Neural progenitor cell (in vitro differentiated cells): Measurements from ENCODE around the gene TNFRSF9. TPM values are rescaled to one million over a fixed set of nuclear protein-coding genes. Genes with fewer than 3 reads are reported as not detected.

Experiments
- DNase-seq: peaks from one replicate; pipeline ENCODE4 v3.0.0-alpha.2; 2016; ENCODE audit warnings: low spot score
- H2AFZ ChIP-seq: fragments of 200-600 bp; sonication (generic); replicated peaks from 2 replicates; pipeline ENCODE4 v1.6.1; 2016; ENCODE audit warnings: antibody characterized with exemption
- H3F3A ChIP-seq: fragments of 200-600 bp; sonication (generic); 2 replicates; pipeline ENCODE4 v1.6.1; 2016; ENCODE audit warnings: antibody characterized with exemption, low read depth
- H3K27ac ChIP-seq: fragments of 200-600 bp; sonication (generic); 2 replicates; pipeline ENCODE4 v1.5.1; 2016; ENCODE audit warnings: mild to moderate bottlenecking
- H3K27me3 ChIP-seq: fragments of 200-600 bp; sonication (generic); 2 replicates; pipeline ENCODE4 v1.6.1; 2016; ENCODE audit warnings: mild to moderate bottlenecking, moderate library complexity
- H3K36me3 ChIP-seq: fragments of 200-600 bp; sonication (generic); 2 replicates; pipeline ENCODE4 v1.5.1; 2016
- H3K4me1 ChIP-seq: fragments of 200-600 bp; sonication (generic); 2 replicates; pipeline ENCODE4 v1.6.1; 2016; ENCODE audit warnings: mixed run types
- H3K4me2 ChIP-seq: fragments of 200-600 bp; sonication (generic); 2 replicates; pipeline ENCODE4 v1.6.1; 2016
- H3K4me3 ChIP-seq: fragments of 200-600 bp; sonication (generic); 2 replicates; pipeline ENCODE4 v1.5.1; 2016
- H3K79me2 ChIP-seq: fragments of 200-600 bp; sonication (generic); 2 replicates; pipeline ENCODE4 v1.6.1; 2016; ENCODE audit warnings: low read depth
- H3K9ac ChIP-seq: fragments of 200-600 bp; sonication (generic); 2 replicates; pipeline ENCODE4 v1.6.1; 2016
- H3K9me3 ChIP-seq: fragments of 200-600 bp; sonication (generic); 2 replicates; pipeline ENCODE4 v1.5.1; 2016; ENCODE audit warnings: low read depth
- H4K20me1 ChIP-seq: fragments of 200-600 bp; sonication (generic); 2 replicates; pipeline ENCODE4 v1.6.1; 2016; ENCODE audit warnings: low read depth
- H3K27ac Mint-ChIP-seq: 3 replicates; pipeline ENCODE4 v1.8.0; 2021; ENCODE audit warnings: mixed read lengths
- H3K27me3 Mint-ChIP-seq: 2 replicates; pipeline ENCODE4 v1.8.0; 2022; ENCODE audit warnings: low read depth, mild to moderate bottlenecking, inconsistent platforms, moderate library complexity, mixed read lengths; ENCODE audit not compliant: insufficient read depth
- H3K36me3 Mint-ChIP-seq: 3 replicates; pipeline ENCODE4 v1.8.0; 2021; ENCODE audit warnings: mixed read lengths
- H3K4me1 Mint-ChIP-seq: 3 replicates; pipeline ENCODE4 v1.8.0; 2021; ENCODE audit warnings: mixed read lengths
- H3K4me3 Mint-ChIP-seq: 3 replicates; pipeline ENCODE4 v1.8.0; 2021; ENCODE audit warnings: mild to moderate bottlenecking, moderate library complexity, mixed read lengths
- H3K9me3 Mint-ChIP-seq: 3 replicates; pipeline ENCODE4 v1.8.0; 2020; ENCODE audit warnings: mixed read lengths
- CTCF ChIP-seq: fragments of 200-600 bp; sonication (generic); IDR thresholded peaks from 2 replicates; pipeline ENCODE4 v1.5.1; 2017; ENCODE audit warnings: antibody characterized with exemption, mild to moderate bottlenecking
- EZH2 ChIP-seq: fragments of 200-600 bp; sonication (generic); IDR thresholded peaks from 2 replicates; pipeline ENCODE4 v1.6.1; 2017; ENCODE audit warnings: antibody characterized with exemption, mild to moderate bottlenecking, moderate library complexity
- EZH2phosphoT487 ChIP-seq: fragments of 200-600 bp; sonication (generic); IDR thresholded peaks from 2 replicates; pipeline ENCODE4 v1.6.1; 2017; ENCODE audit warnings: antibody characterized with exemption
- total RNA-seq: library from RNA; depleted of rRNA; stranded (reverse); fragments of >200 nt; gene quantifications from 2 replicates; pipeline ENCODE4 v1.2.3, GENCODE V29; 2015; ENCODE audit warnings: low replicate concordance

Gene TNFRSF9
- total RNA-seq, 1 donor from 2014 or later, result not detected

GRCh38 chr1:7973086-7973485 lies 32.4 kb upstream of the TNFRSF9 start:
- Mint-ChIP-seq H3K4me1 (no peaks in the 10 kb centered on the region), H3K36me3 (peaks cover 37% of the 10 kb centered on the region), H3K9me3 (no peaks in the 10 kb centered on the region), H3K27ac (no peak overlapping the region), H3K27me3 (no peaks in the 10 kb centered on the region), H3K4me3 (no peak overlapping the region)
- TF ChIP-seq CTCF (no peak), EZH2phosphoT487 (no peak), EZH2 (no peak)
- H3K4me2 ChIP-seq, result no peak overlapping the region
- no peak overlapping the region for H3K9ac ChIP-seq
- no peak for DNase-seq
- H4K20me1 ChIP-seq, result peaks cover 22% of the 10 kb centered on the region
- H3K27me3 ChIP-seq, result no peaks in the 10 kb centered on the region
- H2AFZ ChIP-seq, result no peak overlapping the region
- no peaks in the 10 kb centered on the region for H3K9me3 ChIP-seq
- H3K27ac ChIP-seq, result no peak overlapping the region
- peaks cover 15% of the 10 kb centered on the region for H3K36me3 ChIP-seq
- peaks cover 22% of the 10 kb centered on the region for H3F3A ChIP-seq
- H3K4me1 ChIP-seq, result no peaks in the 10 kb centered on the region
- H3K79me2 ChIP-seq, result peaks cover 25% of the 10 kb centered on the region
- no peak overlapping the region for H3K4me3 ChIP-seq

GRCh38 chr1:7972285-7972684 lies 31.6 kb upstream of the TNFRSF9 start:
- H2AFZ ChIP-seq, result no peak overlapping the region
- peaks cover 33% of the 10 kb centered on the region for H3K79me2 ChIP-seq
- Mint-ChIP-seq H3K9me3 (no peaks in the 10 kb centered on the region), H3K4me3 (no peak overlapping the region), H3K4me1 (no peaks in the 10 kb centered on the region), H3K27ac (no peak overlapping the region), H3K27me3 (no peaks in the 10 kb centered on the region), H3K36me3 (peaks cover 34% of the 10 kb centered on the region)
- H3K4me3 ChIP-seq, result no peak overlapping the region
- no peak overlapping the region for H3K27ac ChIP-seq
- no peak for DNase-seq
- no peaks in the 10 kb centered on the region for H3K4me1 ChIP-seq
- no peaks in the 10 kb centered on the region for H3K9me3 ChIP-seq
- no peak overlapping the region for H3K9ac ChIP-seq
- H4K20me1 ChIP-seq, result peaks cover 22% of the 10 kb centered on the region
- no peaks in the 10 kb centered on the region for H3K27me3 ChIP-seq
- H3F3A ChIP-seq, result peaks cover 22% of the 10 kb centered on the region
- H3K36me3 ChIP-seq, result peaks cover 18% of the 10 kb centered on the region
- TF ChIP-seq CTCF (no peak), EZH2 (no peak), EZH2phosphoT487 (no peak)
- no peak overlapping the region for H3K4me2 ChIP-seq

GRCh38 chr1:7971024-7971423 lies 30.4 kb upstream of the TNFRSF9 start:
- H3K4me3 Mint-ChIP-seq, result no peak overlapping the region
- H3K4me1 Mint-ChIP-seq, result no peaks in the 10 kb centered on the region
- DNase-seq, result no peak
- H3K9ac ChIP-seq, result no peak overlapping the region
- no peaks in the 10 kb centered on the region for H3K27me3 ChIP-seq
- no peak overlapping the region for H3K4me3 ChIP-seq
- peaks cover 22% of the 10 kb centered on the region for H3F3A ChIP-seq
- no peak overlapping the region for H3K4me2 ChIP-seq
- peaks cover 19% of the 10 kb centered on the region for H3K36me3 ChIP-seq
- no peak overlapping the region for H2AFZ ChIP-seq
- no peaks in the 10 kb centered on the region for H3K9me3 ChIP-seq
- H3K27ac ChIP-seq, result no peak overlapping the region
- H3K9me3 Mint-ChIP-seq, result no peaks in the 10 kb centered on the region
- H3K27me3 Mint-ChIP-seq, result peaks cover 2% of the 10 kb centered on the region
- no peaks in the 10 kb centered on the region for H3K4me1 ChIP-seq
- H3K79me2 ChIP-seq, result peaks cover 32% of the 10 kb centered on the region
- no peak overlapping the region for H3K27ac Mint-ChIP-seq
- H4K20me1 ChIP-seq, result peaks cover 17% of the 10 kb centered on the region
- TF ChIP-seq CTCF (no peak), EZH2phosphoT487 (no peak), EZH2 (no peak)
- H3K36me3 Mint-ChIP-seq, result peaks cover 32% of the 10 kb centered on the region
